Tibial artery (tissue), 4 donors: Measurements from ENCODE around the gene ASB9.
A peak's percentile ranks its signal among the peaks of the same experiment; 100 is the strongest.
"Not testable (repeated sequence)": the region's sequence is repeated elsewhere in the genome, so short reads cannot be mapped to it uniquely, and the experiment has no call there.

Source experiments
- DNase-seq, 2 donors: peaks; one replicate each; pipeline ENCODE4 v3.0.0-alpha.2; 2019
- H3K27ac ChIP-seq, 2 donors: fragments of 200-600 bp; sonication (generic) in 1 of 2; 1 replicate in 1 of 2; 2 replicates in 1 of 2; pipeline ENCODE4 v1.5.1; 2018 to 2019; ENCODE audit warnings: mild to moderate bottlenecking in 1 of 2
- H3K27me3 ChIP-seq, 2 donors: fragments of 200-600 bp; sonication (generic) in 1 of 2; one replicate each; pipeline versions ENCODE4 v1.5.1 to v1.6.0; 2016 to 2019
- H3K36me3 ChIP-seq, 3 donors: fragments of 200-600 bp; sonication (generic) in 2 of 3; one replicate each; pipeline ENCODE4 v1.5.1; 2016 to 2019; ENCODE audit warnings: mild to moderate bottlenecking in 2 of 3
- H3K4me1 ChIP-seq, 4 donors: fragments of 200-600 bp; sonication (generic) in 2 of 4; 1 replicate in 3 of 4; 2 replicates in 1 of 4; pipeline ENCODE4 v1.5.1; 2016 to 2019
- H3K4me3 ChIP-seq, 2 donors: fragments of 200-600 bp; sonication (generic) in 1 of 2; 1 replicate in 1 of 2; 2 replicates in 1 of 2; pipeline ENCODE4 v1.5.1; 2018 to 2019; ENCODE audit warnings: mild to moderate bottlenecking in 2 of 2
- H3K9me3 ChIP-seq, 3 donors: fragments of 200-600 bp; sonication (generic) in 1 of 3; one replicate each; pipeline ENCODE4 v1.5.1; 2016 to 2019
- intact Hi-C: fragments of 100-400 bp; cut with DNase I; formaldehyde crosslinking; loops from one replicate; pipeline ENCODE4 v1.15.0; 2023; ENCODE audit warnings: low total_unique reads
- TF ChIP-seq, protein P1 (sequence below), 2 experiments: fragments of 200-600 bp in 1 of 2; fragments of 450-650 bp in 1 of 2; IDR thresholded peaks; one replicate each; pipeline ENCODE4 v1.5.1; 2017 to 2019; ENCODE audit warnings: antibody characterized with exemption in 2 of 2, mild to moderate bottlenecking in 1 of 2, moderate library complexity in 1 of 2

The ASB9 gene

GRCh38 chrX:15310117-15310516, 40.2 kb upstream of the ASB9 start:
- intact Hi-C loops, result no loop called here
- DNase-seq, result peak in 1 of 2 donors; percentile 57
- H3K27ac ChIP-seq, result peak overlapping the region in 1 of 2 donors; percentile 44

DNA sequence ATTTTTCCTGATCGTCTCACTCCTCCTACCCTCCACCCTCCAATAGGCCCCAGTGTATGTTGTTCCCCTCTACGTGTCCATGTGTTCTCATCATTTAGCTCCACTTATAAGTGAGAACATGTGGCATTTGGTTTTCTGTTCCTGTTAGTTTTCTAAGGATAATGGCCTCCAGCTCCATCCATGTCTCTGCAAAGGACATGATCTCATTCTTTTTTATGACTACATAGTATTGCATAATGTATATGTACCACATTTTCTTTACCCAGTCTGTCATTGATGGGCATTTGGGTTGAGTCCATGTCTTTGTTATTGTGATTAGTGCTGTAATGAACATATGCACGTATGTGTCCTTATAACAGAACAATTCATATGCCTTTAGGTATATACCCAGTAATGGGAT, 36.0 kb upstream of the ASB9 start:
- H3K4me1 ChIP-seq, H3K36me3 ChIP-seq, H3K4me3 ChIP-seq, H3K27me3 ChIP-seq, H3K9me3 ChIP-seq, DNase-seq, H3K27ac ChIP-seq, intact Hi-C loops: not testable (repeated sequence)

More at GRCh38 chrX:15310117-15310516, 40.2 kb upstream of the ASB9 start:
- H3K36me3 ChIP-seq, result no peaks in the 10 kb centered on the region
- TF ChIP-seq, protein P1, sequence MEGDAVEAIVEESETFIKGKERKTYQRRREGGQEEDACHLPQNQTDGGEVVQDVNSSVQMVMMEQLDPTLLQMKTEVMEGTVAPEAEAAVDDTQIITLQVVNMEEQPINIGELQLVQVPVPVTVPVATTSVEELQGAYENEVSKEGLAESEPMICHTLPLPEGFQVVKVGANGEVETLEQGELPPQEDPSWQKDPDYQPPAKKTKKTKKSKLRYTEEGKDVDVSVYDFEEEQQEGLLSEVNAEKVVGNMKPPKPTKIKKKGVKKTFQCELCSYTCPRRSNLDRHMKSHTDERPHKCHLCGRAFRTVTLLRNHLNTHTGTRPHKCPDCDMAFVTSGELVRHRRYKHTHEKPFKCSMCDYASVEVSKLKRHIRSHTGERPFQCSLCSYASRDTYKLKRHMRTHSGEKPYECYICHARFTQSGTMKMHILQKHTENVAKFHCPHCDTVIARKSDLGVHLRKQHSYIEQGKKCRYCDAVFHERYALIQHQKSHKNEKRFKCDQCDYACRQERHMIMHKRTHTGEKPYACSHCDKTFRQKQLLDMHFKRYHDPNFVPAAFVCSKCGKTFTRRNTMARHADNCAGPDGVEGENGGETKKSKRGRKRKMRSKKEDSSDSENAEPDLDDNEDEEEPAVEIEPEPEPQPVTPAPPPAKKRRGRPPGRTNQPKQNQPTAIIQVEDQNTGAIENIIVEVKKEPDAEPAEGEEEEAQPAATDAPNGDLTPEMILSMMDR (IDR thresholded peaks at IDR 0.05), result no peak
- no peaks in the 10 kb centered on the region for H3K9me3 ChIP-seq
- no peak overlapping the region for H3K4me3 ChIP-seq
- H3K4me1 ChIP-seq, result peaks cover 0 to 5% (median 0%) of the 10 kb centered on the region in 4 donors
- H3K27me3 ChIP-seq, result no peaks in the 10 kb centered on the region

- H3K9me3 ChIP-seq, result no peaks in the 10 kb centered on the region
- no peaks in the 10 kb centered on the region for H3K4me1 ChIP-seq
- DNase-seq, result peak; percentile 70 to 71
- intact Hi-C loops, result no loop called here
- H3K4me3 ChIP-seq, result no peak overlapping the region
- H3K27ac ChIP-seq, result no peak overlapping the region
- TF ChIP-seq, protein P1 (IDR thresholded peaks at IDR 0.05), result no peak
- no peaks in the 10 kb centered on the region for H3K36me3 ChIP-seq
- H3K27me3 ChIP-seq, result no peaks in the 10 kb centered on the region
Observed at GRCh38 chrX:15301924-15302323, 32.0 kb upstream of the ASB9 start.

- no peaks in the 10 kb centered on the region for H3K9me3 ChIP-seq
- intact Hi-C loops, result no loop called here
- H3K36me3 ChIP-seq, result no peaks in the 10 kb centered on the region
- H3K4me3 ChIP-seq, result no peak overlapping the region
- H3K27me3 ChIP-seq, result no peaks in the 10 kb centered on the region
- H3K27ac ChIP-seq, result no peak overlapping the region
- no peak for DNase-seq
- no peaks in the 10 kb centered on the region for H3K4me1 ChIP-seq
- TF ChIP-seq, protein P1 (IDR thresholded peaks at IDR 0.05), result peak; percentile 19 to 37
Observed at GRCh38 chrX:15299941-15300851, 30.3 kb upstream of the ASB9 start.

- no peak overlapping the region for H3K4me3 ChIP-seq
- no peaks in the 10 kb centered on the region for H3K36me3 ChIP-seq
- DNase-seq, result no peak
- no peaks in the 10 kb centered on the region for H3K9me3 ChIP-seq
- TF ChIP-seq, protein P1 (IDR thresholded peaks at IDR 0.05), result no peak
- no peaks in the 10 kb centered on the region for H3K27me3 ChIP-seq
- H3K4me1 ChIP-seq, result no peaks in the 10 kb centered on the region
- intact Hi-C loops, result no loop called here
- H3K27ac ChIP-seq, result no peak overlapping the region
Observed at GRCh38 chrX:15298780-15299179, 28.9 kb upstream of the ASB9 start.

GRCh38 chrX:15298201-15298600, 28.3 kb upstream of the ASB9 start:
- TF ChIP-seq, protein P1 (IDR thresholded peaks at IDR 0.05), result no peak
- intact Hi-C loops, result no loop called here
- no peak for DNase-seq
- H3K4me1 ChIP-seq, result no peaks in the 10 kb centered on the region
- H3K27ac ChIP-seq, result no peak overlapping the region
- no peaks in the 10 kb centered on the region for H3K9me3 ChIP-seq
- H3K27me3 ChIP-seq, result no peaks in the 10 kb centered on the region
- no peaks in the 10 kb centered on the region for H3K36me3 ChIP-seq
- no peak overlapping the region for H3K4me3 ChIP-seq
